Activated CD4-positive, alpha-beta T cell treated with anti-CD3 and anti-CD28 coated beads, Interleukin-10, Interleukin-2, amounts not matched to agents 100 ng/mL and 50 ng/mL, durations not matched to agents 16 hours and 8 hours (primary cell): ENCODE measurements around the gene THRSP.
"Not testable (repeated sequence)": the region's sequence is repeated elsewhere in the genome, so short reads cannot be mapped to it uniquely, and the experiment has no call there.

ENCODE experiments used
- DNase-seq: peaks from one replicate; pipeline ENCODE4 v3.0.0-alpha.2; 2020

THRSP gene

GRCh38 chr11:78069465-78069864 is 5.8 kb downstream of the THRSP start:
- no peak for DNase-seq

- no peak for DNase-seq
Measured at GRCh38 chr11:78070621-78071020, 7.0 kb downstream of the THRSP start.

- no peak for DNase-seq
Measured at GRCh38 chr11:78071717-78072116, 8.1 kb downstream of the THRSP start.

GRCh38 chr11:78072455-78072854 is 8.8 kb downstream of the THRSP start:
- DNase-seq = no peak

GRCh38 chr11:78074756-78075155 is 11.1 kb downstream of the THRSP start:
- no peak for DNase-seq

GRCh38 chr11:78076733-78077403 is 13.2 kb downstream of the THRSP start:
- no peak for DNase-seq

GRCh38 chr11:78077592-78077991 is 13.9 kb downstream of the THRSP start:
- DNase-seq = not testable (repeated sequence)

- no peak for DNase-seq
Measured at GRCh38 chr11:78078218-78079167, 14.8 kb downstream of the THRSP start.

- DNase-seq = peak; percentile 81
Measured at GRCh38 chr11:78079232-78080083, 15.8 kb downstream of the THRSP start, which contains the start of gene NDUFC2. TSS of gene NDUFC2 (minus strand) at chr11:78079862. CDS start at chr11:78079744, 118 bp downstream.

- DNase-seq = no peak
Measured at GRCh38 chr11:78080084-78080817, 16.6 kb downstream of the THRSP start.

- no peak for DNase-seq
Measured at GRCh38 chr11:78080818-78081495, 17.3 kb downstream of the THRSP start.

GRCh38 chr11:78081583-78081982 is 17.9 kb downstream of the THRSP start:
- no peak for DNase-seq

- DNase-seq = no peak
Measured at GRCh38 chr11:78082146-78082545, 18.5 kb downstream of the THRSP start.

- no peak for DNase-seq
Measured at GRCh38 chr11:78083021-78083420, 19.4 kb downstream of the THRSP start.

- not testable (repeated sequence) for DNase-seq
Measured at GRCh38 chr11:78084506-78084905, 20.8 kb downstream of the THRSP start.

GRCh38 chr11:78085972-78086371 is 22.3 kb downstream of the THRSP start:
- DNase-seq = no peak

GRCh38 chr11:78086521-78087074 is 22.9 kb downstream of the THRSP start:
- DNase-seq = not testable (repeated sequence)

GRCh38 chr11:78094250-78094649 is 30.6 kb downstream of the THRSP start:
- DNase-seq = peak; percentile 72

GRCh38 chr11:78097666-78098385 is 34.2 kb downstream of the THRSP start:
- no peak for DNase-seq

GRCh38 chr11:78099666-78100065 is 36.0 kb downstream of the THRSP start:
- no peak for DNase-seq

- no peak for DNase-seq
Measured at GRCh38 chr11:78100261-78100660, 36.6 kb downstream of the THRSP start.
